GM03348 (cell line): Measurements from ENCODE around the gene JARID2.
A peak's percentile ranks its signal among the peaks of the same experiment; 100 is the strongest.

ENCODE experiments used
- DNase-seq: peaks from one replicate; pipeline ENCODE4 v3.0.0; 2012; ENCODE audit warnings: low spot score

JARID2 gene

DNA sequence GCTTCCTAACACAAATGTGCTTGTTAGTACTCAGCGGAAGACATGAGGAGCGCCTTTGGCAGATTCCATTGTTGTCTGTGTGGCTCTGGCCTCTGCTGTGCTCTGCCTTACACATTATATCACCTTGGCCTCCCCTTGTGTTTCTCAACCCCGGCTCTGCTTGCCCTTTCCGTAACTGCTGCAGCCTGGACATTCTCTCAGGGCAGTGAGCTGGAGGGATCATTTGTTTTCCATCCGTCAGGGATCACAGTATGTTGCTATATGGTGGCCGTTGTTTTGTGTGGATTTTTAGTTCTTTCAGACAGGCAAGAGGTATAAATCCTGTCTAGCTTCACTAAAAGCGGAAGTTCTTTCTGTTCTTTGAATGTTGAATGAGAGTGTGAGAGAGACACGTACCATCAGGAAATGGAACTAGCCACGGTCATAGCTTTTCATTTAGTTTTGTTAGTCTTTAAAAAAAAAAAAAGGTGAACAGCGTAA is 175.1 kb downstream of the JARID2 start:
- no peak for DNase-seq

- DNase-seq: no peak
These were observed 176.3 kb downstream of the JARID2 start for GRCh38 chr6:15421945-15422733.

GRCh38 chr6:15423286-15423993 is 177.6 kb downstream of the JARID2 start:
- DNase-seq: peak; percentile 13

- no peak for DNase-seq
These were observed 180.1 kb downstream of the JARID2 start for GRCh38 chr6:15425947-15426346.

- no peak for DNase-seq
These were observed 180.5 kb downstream of the JARID2 start for GRCh38 chr6:15426395-15426794.

GRCh38 chr6:15426901-15427300 is 181.0 kb downstream of the JARID2 start:
- DNase-seq: no peak

DNA sequence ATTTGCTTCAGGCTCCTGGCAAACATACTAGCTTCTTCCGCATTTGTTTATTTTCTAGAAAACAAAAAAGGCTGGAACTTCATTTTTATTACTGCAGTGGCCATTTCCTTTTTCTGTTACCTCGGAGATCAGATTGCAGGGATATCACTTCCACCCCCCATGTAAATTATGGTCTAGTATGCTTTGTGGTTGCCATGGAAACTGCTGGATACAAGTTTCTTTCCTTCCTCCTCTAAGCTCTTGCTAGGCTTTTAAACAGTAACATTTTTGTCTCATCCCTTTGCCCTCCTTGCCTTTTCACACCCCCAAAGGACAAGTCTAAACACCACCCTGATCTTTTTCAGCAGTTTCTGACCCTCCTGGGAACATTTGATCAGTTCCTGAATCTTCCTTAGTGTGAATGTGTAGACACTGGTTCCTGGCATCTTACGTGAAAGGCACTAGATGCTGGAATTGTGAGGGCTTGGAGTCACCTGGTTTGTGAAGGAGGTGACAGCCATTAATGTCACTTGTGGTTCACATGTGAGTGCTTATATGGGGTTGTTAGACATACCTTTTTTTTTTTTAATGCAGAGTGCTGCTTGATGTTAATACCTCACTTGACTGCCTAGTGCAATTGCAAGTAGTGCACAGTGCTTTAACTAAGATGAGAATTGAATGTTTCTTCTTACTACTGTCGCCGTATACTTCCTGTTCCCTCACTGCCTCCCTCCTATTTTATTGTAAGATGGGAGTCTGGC is 181.6 kb downstream of the JARID2 start:
- DNase-seq: no peak

DNA sequence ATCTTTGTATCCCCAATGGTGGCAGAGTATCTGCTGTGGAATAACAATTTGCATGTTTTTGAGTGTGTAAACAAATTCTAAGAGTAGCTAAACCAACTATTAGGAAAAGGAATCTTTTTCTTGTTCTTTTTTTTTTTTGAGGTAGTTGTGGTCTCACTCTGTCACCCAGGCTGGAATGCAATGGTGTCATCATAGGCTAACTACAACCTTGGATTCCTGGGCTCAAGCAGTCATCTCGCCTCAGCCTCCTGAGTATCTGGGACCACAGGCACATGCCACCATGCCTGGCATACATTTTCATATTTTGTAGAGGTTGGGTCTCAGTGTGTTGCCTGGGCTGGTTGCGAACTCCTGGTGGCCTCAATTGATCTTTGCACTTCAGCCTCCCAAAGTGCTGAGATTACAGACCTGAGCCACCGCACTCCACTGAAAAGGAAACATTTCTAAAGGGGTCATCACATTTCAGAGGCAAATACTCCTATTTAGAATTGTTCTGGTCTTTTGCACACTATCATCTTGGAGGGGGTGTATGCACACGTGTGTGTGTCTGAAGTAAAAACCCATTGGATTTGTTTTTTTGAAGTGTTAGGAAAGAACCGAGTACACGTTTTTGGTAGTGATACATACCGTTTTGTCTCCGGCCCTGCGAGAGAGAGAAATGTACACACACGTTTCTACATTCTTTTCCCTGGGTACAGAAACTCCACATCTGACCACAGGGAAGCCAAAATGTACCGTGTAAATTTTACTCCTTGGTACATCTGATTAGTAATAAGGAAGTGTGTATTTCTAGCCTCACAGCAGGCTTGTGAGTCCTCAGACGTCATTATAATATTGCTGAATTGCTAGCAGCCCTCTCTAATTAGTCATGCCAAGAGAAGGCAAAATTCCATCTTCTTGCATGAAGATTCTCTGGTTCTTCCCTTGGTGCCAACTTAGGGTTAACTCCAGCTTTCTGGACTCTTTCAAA is 183.6 kb downstream of the JARID2 start:
- peak; percentile 35 for DNase-seq

GRCh38 chr6:15430186-15430585 is 184.3 kb downstream of the JARID2 start:
- DNase-seq: no peak

DNA sequence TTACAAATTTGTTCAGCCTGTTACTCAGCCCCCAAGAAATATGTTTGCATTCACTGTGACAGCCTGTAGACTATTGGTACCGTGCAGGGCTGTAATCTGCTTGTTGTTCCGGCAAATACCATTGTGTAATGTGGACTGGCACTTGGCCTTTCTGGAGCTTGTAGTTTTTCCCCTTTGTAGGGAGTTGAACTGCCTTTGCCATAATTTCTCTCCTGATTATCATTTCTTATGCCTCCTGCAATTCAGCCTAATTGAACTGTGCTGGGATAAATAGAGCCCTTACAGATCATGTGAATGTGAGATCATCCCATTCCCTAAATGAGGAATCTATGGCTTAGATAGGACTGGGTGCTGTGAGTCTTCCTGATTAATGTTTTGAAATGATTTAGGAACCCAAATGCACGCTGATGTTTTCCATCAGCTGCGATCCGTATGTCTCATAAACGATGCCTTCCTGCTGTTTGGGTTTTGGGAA is 185.1 kb downstream of the JARID2 start:
- DNase-seq: no peak

DNA sequence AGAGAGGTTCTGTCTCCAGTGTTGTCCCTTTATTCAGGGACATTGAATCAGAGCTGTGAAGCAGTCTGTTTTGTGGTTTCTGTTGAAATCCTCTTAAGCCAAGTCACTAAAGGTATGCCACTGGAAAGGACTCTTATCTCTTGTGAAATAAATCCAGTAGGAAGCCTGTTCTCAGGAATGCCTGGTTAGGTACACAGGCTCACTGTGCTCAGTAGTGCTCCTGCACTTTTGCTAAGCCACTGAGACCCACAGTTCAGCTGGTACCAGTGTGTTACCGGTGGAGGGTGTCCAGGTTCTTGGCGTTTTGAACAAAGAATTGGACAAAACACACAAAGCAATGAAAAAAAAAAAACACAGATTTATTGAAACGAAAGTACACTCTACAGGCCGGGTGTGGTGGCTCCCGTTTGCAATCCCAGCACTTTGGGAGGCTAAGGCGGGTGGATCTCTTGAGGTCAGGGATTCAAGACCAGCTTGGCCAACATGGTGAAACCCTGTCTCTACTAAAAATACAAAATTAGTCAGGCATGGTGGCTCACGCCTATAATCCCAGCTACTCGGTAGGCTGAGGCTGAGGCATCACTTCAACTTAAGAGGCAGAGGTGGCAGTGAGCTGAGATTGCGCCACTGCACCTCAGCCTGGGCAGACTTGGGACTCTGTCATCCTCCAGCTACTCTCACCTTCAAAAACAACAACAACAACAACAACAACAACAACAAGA is 186.1 kb downstream of the JARID2 start:
- DNase-seq: peak; percentile 32

DNA sequence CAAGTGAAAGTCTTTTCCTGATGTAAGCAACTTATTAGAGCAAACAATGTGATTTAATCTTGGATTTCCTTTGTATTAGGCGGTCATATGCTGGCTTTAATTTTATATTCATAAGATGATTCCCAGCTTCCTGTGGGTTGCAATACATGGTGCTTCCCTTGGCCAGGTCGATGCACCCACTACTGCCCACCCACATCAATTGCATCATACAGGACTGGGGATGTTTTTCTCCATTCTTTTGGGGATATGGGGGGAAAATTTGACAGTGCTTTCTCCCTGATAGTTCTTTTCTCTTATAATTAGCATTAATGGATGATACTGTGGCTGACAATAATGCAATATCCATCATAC is 187.6 kb downstream of the JARID2 start:
- no peak for DNase-seq

DNA sequence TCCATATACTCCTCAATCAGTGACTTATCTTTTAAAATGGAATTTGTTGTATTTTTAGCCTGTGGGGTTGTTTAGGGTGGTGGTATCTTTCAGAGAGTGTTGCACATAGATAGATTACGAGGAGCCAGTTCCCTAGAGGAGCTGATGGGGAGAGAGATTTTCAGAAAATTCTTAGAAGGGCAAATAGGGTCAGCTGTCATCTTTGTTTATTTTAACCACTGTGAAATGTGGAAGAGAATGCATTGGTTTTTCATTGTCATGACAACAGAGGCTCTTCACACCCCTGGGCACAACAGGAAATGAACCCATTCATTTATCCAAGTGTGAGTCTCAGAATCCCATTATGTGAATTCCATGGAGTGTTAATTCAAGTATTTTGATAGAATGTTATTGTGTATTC is 188.4 kb downstream of the JARID2 start:
- DNase-seq: no peak

DNA sequence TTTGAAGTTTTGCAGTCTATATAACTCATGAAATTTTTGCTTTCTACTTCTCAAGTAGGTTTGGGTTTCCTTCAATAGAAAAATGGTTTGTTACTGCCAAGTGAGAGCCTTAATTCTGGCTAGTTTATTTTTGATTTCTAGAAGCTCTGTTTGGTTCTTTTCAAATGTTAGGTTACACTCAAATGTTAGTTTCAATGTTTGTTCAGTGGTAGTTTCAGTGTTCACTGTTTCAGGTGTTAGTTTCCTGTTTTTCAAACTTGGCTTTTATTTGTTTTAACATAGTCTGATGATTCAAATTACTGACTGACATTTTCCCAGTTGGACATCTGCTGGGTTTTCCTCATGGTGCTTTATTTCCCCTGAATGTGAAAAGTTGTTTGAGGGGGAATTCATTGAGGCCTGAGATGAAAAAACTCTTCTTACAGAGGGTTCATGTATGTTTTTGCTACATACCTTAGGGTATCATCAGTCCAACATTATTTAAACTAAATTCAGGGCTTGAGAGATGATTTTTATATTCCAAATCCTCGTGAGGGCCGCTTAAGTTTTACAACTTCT is 189.0 kb downstream of the JARID2 start:
- DNase-seq: no peak

- DNase-seq: no peak
These were observed 189.6 kb downstream of the JARID2 start for GRCh38 chr6:15435468-15435867.

- DNase-seq: no peak
These were observed 190.6 kb downstream of the JARID2 start for GRCh38 chr6:15436451-15436850.

DNA sequence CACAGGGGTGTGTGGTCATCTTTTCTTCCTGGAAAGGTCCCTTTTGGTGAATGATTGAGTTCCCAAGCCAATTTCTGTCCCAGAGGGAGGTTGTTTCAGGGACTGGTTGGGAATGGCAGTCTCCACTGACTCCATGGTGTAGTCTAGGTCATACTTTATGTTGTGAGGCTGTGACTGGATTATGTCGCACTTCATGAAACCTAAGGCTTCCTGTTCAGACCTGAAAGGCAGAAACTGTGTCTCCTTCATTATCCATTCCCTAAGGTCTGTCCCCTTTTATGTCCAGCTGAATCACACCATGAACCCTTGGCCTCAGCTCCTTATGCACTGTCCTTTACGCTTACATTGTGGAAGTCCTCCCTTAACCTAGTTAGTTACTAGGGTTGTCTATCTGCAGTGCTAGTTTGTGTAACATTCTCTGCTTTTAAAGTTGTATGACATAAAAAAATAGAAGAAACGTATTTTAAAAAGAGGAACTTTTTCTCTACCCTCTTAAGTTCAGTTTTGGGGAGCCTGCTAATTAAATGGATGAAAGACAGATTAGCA is 191.3 kb downstream of the JARID2 start:
- no peak for DNase-seq

- DNase-seq: no peak
These were observed 193.6 kb downstream of the JARID2 start for GRCh38 chr6:15439410-15440025.

DNA sequence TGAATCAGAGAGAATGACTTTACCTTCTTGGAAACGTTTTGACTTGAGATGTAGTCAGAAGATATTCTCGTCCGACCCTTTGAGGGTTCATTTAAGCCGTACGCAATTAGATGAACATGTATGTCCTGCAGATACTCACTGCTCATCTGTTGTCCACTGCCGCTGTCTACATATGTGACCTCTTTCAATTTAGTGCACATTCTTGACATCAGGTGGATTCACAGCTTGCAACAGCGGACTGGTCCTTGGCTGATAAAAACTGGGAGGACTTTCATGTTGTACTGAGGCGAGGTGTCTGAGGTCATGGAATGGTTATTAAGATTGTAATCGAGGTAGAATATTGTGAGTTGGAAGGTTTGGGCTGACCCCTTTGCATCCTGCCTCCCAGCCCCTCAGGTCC is 194.2 kb downstream of the JARID2 start:
- DNase-seq: no peak
